AG08396 (cell line): ENCODE data around the gene ZNF415.
"Not testable (repeated sequence)": the region's sequence is repeated elsewhere in the genome, so short reads cannot be mapped to it uniquely, and the experiment has no call there.

ENCODE experiments used
- DNase-seq: peaks from one replicate; pipeline ENCODE4 v3.0.0; 2012; ENCODE audit warnings: low spot score, mixed read lengths

The ZNF415 gene

GRCh38 chr19:53132141-53132991 lies at the start of gene ZNF415:
TSS of gene ZNF415 (minus strand) at chr19:53132910. CDS start at chr19:53122676, 10,234 bp downstream.
- DNase-seq, result peak; percentile 93

GRCh38 chr19:53182202-53182601 lies 49.5 kb upstream of the ZNF415 start:
- no peak for DNase-seq

- no peak for DNase-seq
These were observed 45.3 kb upstream of the ZNF415 start for GRCh38 chr19:53177986-53178385.

- DNase-seq, result no peak
These were observed 40.2 kb upstream of the ZNF415 start for GRCh38 chr19:53172889-53173288.

GRCh38 chr19:53165691-53166091 lies 33.0 kb upstream of the ZNF415 start:
- no peak for DNase-seq

- no peak for DNase-seq
These were observed 28.4 kb upstream of the ZNF415 start for GRCh38 chr19:53161123-53161522.

- DNase-seq, result no peak
These were observed 27.6 kb upstream of the ZNF415 start for GRCh38 chr19:53160350-53160749.

- peak; percentile 41 for DNase-seq
These were observed 25.5 kb upstream of the ZNF415 start for GRCh38 chr19:53158119-53158656.

- DNase-seq, result peak; percentile 14
These were observed 24.9 kb upstream of the ZNF415 start for GRCh38 chr19:53157626-53158025.

- DNase-seq, result no peak
These were observed 24.1 kb upstream of the ZNF415 start for GRCh38 chr19:53156850-53157249.

GRCh38 chr19:53147645-53148044 lies 14.9 kb upstream of the ZNF415 start:
- DNase-seq, result no peak

- no peak for DNase-seq
These were observed 7.6 kb upstream of the ZNF415 start for GRCh38 chr19:53140351-53140750.

- DNase-seq, result no peak
These were observed 3.7 kb upstream of the ZNF415 start for GRCh38 chr19:53136432-53136831.

GRCh38 chr19:53131727-53132126 lies 983 bp downstream of the ZNF415 start:
- no peak for DNase-seq

GRCh38 chr19:53131085-53131590 lies 1.6 kb downstream of the ZNF415 start:
- DNase-seq, result no peak

GRCh38 chr19:53130506-53130905 lies 2.2 kb downstream of the ZNF415 start:
- no peak for DNase-seq

- DNase-seq, result not testable (repeated sequence)
These were observed 5.8 kb downstream of the ZNF415 start for GRCh38 chr19:53126733-53127526.

GRCh38 chr19:53123400-53123799 lies 9.3 kb downstream of the ZNF415 start:
- no peak for DNase-seq

- no peak for DNase-seq
These were observed 20.4 kb downstream of the ZNF415 start for GRCh38 chr19:53112286-53112685.

- DNase-seq, result no peak
These were observed 23.2 kb downstream of the ZNF415 start for GRCh38 chr19:53109527-53109926.

GRCh38 chr19:53103234-53104203 lies 29.2 kb downstream of the ZNF415 start, which contains the start of gene ZNF160:
TSS of gene ZNF160 (minus strand) at chr19:53103422. CDS start at chr19:53086276, 17,146 bp downstream.
- peak; percentile 99 for DNase-seq
